WERI-Rb-1 (cell line): ENCODE results near the gene ARHGEF17.

Source experiments
- DNase-seq: peaks from one replicate; pipeline ENCODE4 v3.0.0-alpha.2; 2020
- H3K27ac ChIP-seq: fragments of 250-450 bp; sonication (Bioruptor Pico); 2 replicates; pipeline ENCODE4 v1.5.1; 2020; ENCODE audit warnings: mild to moderate bottlenecking, moderate library complexity
- H3K27me3 ChIP-seq: fragments of 250-450 bp; sonication (Bioruptor Pico); 2 replicates; pipeline ENCODE4 v1.5.1; 2021; ENCODE audit warnings: mild to moderate bottlenecking, low read depth, moderate library complexity; ENCODE audit not compliant: insufficient read depth, severe bottlenecking
- H3K36me3 ChIP-seq: fragments of 250-450 bp; sonication (Bioruptor Pico); 2 replicates; pipeline ENCODE4 v1.5.1; 2020; ENCODE audit warnings: mild to moderate bottlenecking, moderate library complexity
- H3K4me3 ChIP-seq: 2 replicates; pipeline ENCODE4 v1.5.1; 2011; ENCODE audit warnings: low read depth, mild to moderate bottlenecking, control low read depth, low read length
- H3K9me3 ChIP-seq: fragments of 250-450 bp; sonication (Bioruptor Pico); 2 replicates; pipeline ENCODE4 v1.5.1; 2021; ENCODE audit warnings: mild to moderate bottlenecking, moderate library complexity; ENCODE audit not compliant: severe bottlenecking
- TF ChIP-seq, protein P1 (sequence below): IDR thresholded peaks from 2 replicates; pipeline ENCODE4 v1.5.1; 2011; ENCODE audit warnings: low read depth, mild to moderate bottlenecking, control low read depth, inconsistent platforms, low read length

Gene ARHGEF17

DNA sequence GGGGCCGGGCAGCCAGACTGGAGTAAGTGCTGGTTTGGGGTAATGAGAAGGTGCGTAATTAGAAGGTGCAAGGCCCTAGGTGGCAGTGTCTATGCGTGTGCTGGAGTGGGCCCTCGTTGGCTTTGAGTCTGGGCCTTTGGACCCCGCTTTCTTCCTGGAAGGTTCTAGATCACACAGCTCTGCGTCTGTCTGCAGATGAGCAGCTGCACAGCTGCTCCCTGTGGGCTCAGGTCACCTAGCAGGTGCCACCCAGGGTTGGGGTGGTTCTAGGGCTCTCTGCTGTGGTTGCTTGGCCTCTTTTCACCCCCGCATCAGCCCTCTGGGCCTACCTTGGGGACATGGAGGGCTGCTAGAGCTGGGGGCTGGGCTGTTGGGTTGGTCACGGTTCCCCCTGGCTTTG, 78.5 kb downstream of the ARHGEF17 start:
- Histone ChIP-seq H3K27ac (peak overlapping the region; percentile 28; the same call in 1 of the 2 replicates), H3K4me3 (no peak overlapping the region), H3K9me3 (no peaks in the 10 kb centered on the region), H3K27me3 (no peaks in the 10 kb centered on the region), H3K36me3 (peaks cover 34% of the 10 kb centered on the region)
- TF ChIP-seq, protein P1, sequence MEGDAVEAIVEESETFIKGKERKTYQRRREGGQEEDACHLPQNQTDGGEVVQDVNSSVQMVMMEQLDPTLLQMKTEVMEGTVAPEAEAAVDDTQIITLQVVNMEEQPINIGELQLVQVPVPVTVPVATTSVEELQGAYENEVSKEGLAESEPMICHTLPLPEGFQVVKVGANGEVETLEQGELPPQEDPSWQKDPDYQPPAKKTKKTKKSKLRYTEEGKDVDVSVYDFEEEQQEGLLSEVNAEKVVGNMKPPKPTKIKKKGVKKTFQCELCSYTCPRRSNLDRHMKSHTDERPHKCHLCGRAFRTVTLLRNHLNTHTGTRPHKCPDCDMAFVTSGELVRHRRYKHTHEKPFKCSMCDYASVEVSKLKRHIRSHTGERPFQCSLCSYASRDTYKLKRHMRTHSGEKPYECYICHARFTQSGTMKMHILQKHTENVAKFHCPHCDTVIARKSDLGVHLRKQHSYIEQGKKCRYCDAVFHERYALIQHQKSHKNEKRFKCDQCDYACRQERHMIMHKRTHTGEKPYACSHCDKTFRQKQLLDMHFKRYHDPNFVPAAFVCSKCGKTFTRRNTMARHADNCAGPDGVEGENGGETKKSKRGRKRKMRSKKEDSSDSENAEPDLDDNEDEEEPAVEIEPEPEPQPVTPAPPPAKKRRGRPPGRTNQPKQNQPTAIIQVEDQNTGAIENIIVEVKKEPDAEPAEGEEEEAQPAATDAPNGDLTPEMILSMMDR, result no peak
- no peak for DNase-seq

DNA sequence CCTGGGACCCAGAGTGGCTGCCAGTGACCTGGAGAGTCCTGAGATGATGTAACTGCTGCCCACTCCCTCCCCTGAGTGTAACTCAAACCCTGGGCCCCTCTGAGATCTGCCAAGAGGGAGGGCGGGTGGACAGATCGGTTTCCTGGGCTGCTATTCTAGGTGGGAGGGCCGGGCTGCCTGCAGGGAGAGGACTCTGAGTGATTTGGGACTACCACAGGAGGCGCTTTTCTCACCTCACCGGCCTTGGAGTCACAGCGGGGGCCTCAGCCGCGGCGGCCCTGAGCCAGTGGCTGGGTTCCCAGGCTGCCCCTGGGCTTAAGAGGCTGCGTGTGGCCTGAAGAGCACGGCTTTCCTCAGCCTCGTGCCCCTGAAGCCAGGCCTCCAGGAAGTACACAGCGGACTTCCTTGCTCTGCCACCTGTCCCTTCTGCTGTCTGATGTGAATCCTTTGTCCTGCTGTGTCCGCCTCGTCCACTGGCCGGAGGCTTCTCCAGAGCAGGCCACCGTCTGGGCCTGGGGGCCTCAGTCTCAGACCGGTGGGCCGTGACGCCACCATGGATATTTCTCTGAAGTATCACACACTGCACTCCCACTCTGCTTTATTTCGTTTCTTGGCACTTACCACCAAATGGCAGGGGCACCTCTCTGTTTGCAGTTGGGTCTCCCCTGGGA, 79.7 kb downstream of the ARHGEF17 start:
- DNase-seq, result peak; percentile 76
- TF ChIP-seq, protein P1, result peak; percentile 44; the same call in 1 of the 2 replicates
- no peaks in the 10 kb centered on the region for H3K9me3 ChIP-seq
- no peak overlapping the region for H3K4me3 ChIP-seq
- no peaks in the 10 kb centered on the region for H3K27me3 ChIP-seq
- H3K36me3 ChIP-seq, result peaks cover 29% of the 10 kb centered on the region
- H3K27ac ChIP-seq, result peak overlapping the region; percentile 84

DNA sequence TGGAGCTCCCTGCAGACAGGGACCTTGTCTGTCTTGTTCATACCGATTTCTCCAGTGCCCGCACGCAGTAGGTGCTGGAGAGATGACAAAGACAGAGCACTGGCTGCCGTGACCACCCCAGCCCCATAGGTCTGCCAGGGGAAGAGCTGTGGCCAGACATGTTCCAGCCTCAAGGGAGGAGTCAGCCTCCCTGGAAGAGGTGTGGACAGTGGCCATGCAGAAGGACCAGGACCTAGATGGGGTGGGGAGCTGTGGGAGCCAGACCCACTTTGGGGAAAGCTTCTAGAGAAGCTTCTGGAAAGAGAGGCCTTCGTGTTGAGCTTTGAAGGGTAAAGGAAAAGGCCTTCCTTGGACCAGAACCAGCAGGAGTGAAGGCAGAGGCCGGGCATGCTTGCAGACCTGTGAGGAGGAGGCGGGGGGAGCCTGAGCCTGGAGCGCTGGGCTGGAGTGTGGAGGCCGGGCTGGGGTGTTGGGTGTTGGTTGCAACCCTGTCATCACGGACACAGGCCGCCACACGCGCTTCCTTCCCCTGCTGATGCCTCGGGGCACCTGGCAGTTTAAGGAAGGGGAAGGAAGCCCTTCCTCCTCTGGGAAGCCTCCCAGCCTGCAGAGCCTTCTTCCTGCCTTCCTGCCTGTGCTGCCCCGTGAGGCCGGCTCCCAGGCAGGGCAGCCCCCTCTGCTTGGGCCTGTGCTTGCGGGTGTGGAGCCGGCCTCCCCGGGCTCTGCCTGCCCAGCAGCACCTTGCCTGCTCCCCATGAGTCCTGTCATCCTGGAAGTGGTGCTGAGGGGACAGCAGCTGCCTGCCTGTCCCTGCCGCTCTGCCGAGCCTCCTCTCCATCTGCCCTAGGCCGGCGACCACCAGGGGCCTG, 80.4 kb downstream of the ARHGEF17 start:
- Histone ChIP-seq H3K36me3 (peaks cover 36% of the 10 kb centered on the region), H3K9me3 (no peaks in the 10 kb centered on the region), H3K27me3 (no peaks in the 10 kb centered on the region), H3K4me3 (no peak overlapping the region), H3K27ac (peak overlapping the region; percentile 84)
- no peak for DNase-seq
- TF ChIP-seq, protein P1, result no peak

DNA sequence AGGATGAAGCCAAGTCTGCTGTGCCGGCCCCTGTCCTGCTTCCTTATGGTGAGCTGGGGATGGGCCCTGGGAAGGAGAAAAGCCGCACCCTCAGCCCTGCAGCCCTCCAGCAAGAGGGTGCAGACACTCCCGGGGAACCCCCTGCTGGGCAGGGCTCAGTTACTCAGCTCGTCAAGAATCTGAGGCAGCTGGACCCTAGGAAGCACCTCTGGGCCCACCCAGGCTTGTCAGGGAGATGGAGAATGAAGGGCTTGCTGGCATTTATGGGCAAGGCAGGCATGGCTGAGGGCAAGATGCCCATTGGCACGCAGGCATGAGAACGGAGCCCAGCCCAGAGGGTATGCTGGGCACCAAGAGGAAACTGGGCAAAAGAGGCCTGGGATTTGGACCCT, 81.1 kb downstream of the ARHGEF17 start:
- no peak for DNase-seq
- TF ChIP-seq, protein P1, result no peak
- Histone ChIP-seq H3K36me3 (peaks cover 33% of the 10 kb centered on the region), H3K9me3 (no peaks in the 10 kb centered on the region), H3K27me3 (no peaks in the 10 kb centered on the region), H3K4me3 (no peak overlapping the region), H3K27ac (no peak overlapping the region; the same call in 1 of the 2 replicates)

DNA sequence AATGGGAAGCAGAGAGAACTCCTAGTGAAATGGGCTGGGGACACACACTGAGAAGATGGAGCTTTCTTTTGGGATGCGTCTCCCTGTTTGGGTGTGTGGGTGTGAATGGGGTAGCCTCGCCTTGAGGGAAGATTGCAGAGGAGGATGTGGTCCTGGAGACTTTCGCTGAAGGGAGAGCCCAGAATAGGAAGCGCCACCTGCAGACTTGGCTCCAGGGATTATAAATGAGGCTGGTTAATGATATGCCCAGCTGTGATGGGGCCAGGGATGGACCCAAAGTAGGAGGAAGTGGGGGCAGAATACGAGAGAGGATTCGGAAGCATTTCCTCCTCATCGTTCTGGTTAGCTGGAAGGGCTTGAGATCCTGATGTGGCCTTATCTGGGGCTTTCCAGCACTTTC, 81.8 kb downstream of the ARHGEF17 start:
- H3K36me3 ChIP-seq, result peaks cover 39% of the 10 kb centered on the region
- TF ChIP-seq, protein P1, result no peak
- H3K27me3 ChIP-seq, result no peaks in the 10 kb centered on the region
- H3K9me3 ChIP-seq, result no peaks in the 10 kb centered on the region
- DNase-seq, result no peak
- no peak overlapping the region for H3K4me3 ChIP-seq
- H3K27ac ChIP-seq, result no peak overlapping the region
